Fibroblast of lung (primary cell): ENCODE measurements around the gene OLIG2. TPM values are rescaled to one million over a fixed set of nuclear protein-coding genes. Genes with fewer than 3 reads are reported as not detected.

Experiments
- DNase-seq, 2 donors: peaks; one replicate each; pipeline versions ENCODE4 v3.0.0 to v3.0.0-alpha.2; 2010; ENCODE audit warnings: low read depth in 2 of 2
- H2AFZ ChIP-seq: 2 replicates; pipeline ENCODE4 v1.5.1; 2012; ENCODE audit warnings: low read length, control low read depth, inconsistent platforms
- H3K27ac ChIP-seq: 2 replicates; pipeline ENCODE4 v1.5.1; 2011; ENCODE audit warnings: low read length, control low read depth; ENCODE audit not compliant: insufficient read depth
- H3K27me3 ChIP-seq: 2 replicates; pipeline ENCODE4 v1.5.1; 2011; ENCODE audit warnings: mild to moderate bottlenecking, low read length; ENCODE audit not compliant: control insufficient read depth, insufficient read depth
- H3K36me3 ChIP-seq: 2 replicates; pipeline ENCODE4 v1.5.1; 2011; ENCODE audit warnings: low read length; ENCODE audit not compliant: control insufficient read depth, insufficient read depth
- H3K4me1 ChIP-seq: 2 replicates; pipeline ENCODE4 v1.5.1; 2011; ENCODE audit warnings: low read length; ENCODE audit not compliant: control insufficient read depth, insufficient read depth; ENCODE audit errors: extremely low read depth
- H3K4me2 ChIP-seq: 2 replicates; pipeline ENCODE4 v1.5.1; 2011; ENCODE audit warnings: low read length, control low read depth; ENCODE audit not compliant: insufficient read depth; ENCODE audit errors: extremely low read depth
- H3K4me3 ChIP-seq, 4 experiments: fragments of 200-600 bp in 1 of 4; sonication (generic) in 1 of 4; replicated peaks in 1 of 4; 2 replicates each; pipeline ENCODE4 v1.5.1; 2011 to 2016; ENCODE audit warnings: low read length in 4 of 4, low read depth in 3 of 4, mild to moderate bottlenecking in 3 of 4, control low read depth in 2 of 4, inconsistent platforms in 1 of 4, mixed read lengths in 1 of 4; ENCODE audit not compliant: insufficient read depth in 1 of 4; ENCODE audit errors: control extremely low read depth in 1 of 4
- H3K79me2 ChIP-seq: 2 replicates; pipeline ENCODE4 v1.5.1; 2012; ENCODE audit warnings: mild to moderate bottlenecking, low read length, inconsistent platforms; ENCODE audit not compliant: control insufficient read depth, insufficient read depth
- H3K9ac ChIP-seq: 2 replicates; pipeline ENCODE4 v1.5.1; 2011; ENCODE audit warnings: mild to moderate bottlenecking, low read length, control low read depth; ENCODE audit not compliant: insufficient read depth
- H3K9me3 ChIP-seq: 2 replicates; pipeline ENCODE4 v1.5.1; 2012; ENCODE audit warnings: low read depth, low read length; ENCODE audit not compliant: control insufficient read depth, insufficient read depth
- H4K20me1 ChIP-seq: 2 replicates; pipeline ENCODE4 v1.5.1; 2011; ENCODE audit warnings: low read length; ENCODE audit not compliant: control insufficient read depth, insufficient read depth; ENCODE audit errors: extremely low read depth
- EZH2 ChIP-seq: IDR thresholded peaks from 2 replicates; pipeline ENCODE4 v1.5.1; 2012; ENCODE audit warnings: low read length, control low read depth, mild to moderate bottlenecking; ENCODE audit errors: missing control alignments
- polyA plus RNA-seq, 2 donors: library from polyadenylated mRNA; depleted of rRNA in 1 of 2; stranded (reverse) in 1 of 2; unstranded in 1 of 2; fragments of >200 nt; gene quantifications; 2 replicates each; pipeline ENCODE4 v1.2.1, GENCODE V29; 2011 to 2012; ENCODE audit warnings: missing spikeins in 1 of 2
- total RNA-seq: library from RNA; depleted of rRNA; stranded (reverse); fragments of >200 nt; gene quantifications from 2 replicates; pipeline ENCODE4 v1.2.1, GENCODE V29; 2014
- TF ChIP-seq, protein P1 (sequence below), 2 donors: IDR thresholded peaks in 1 of 2; conservative IDR thresholded peaks in 1 of 2; 1 replicate in 1 of 2; 2 replicates in 1 of 2; pipeline ENCODE4 v1.5.1; 2011 to 2012; ENCODE audit warnings: low read length in 2 of 2, control low read depth in 1 of 2, inconsistent platforms in 1 of 2, low read depth in 1 of 2, mild to moderate bottlenecking in 1 of 2

Gene OLIG2
- total and polyA plus RNA-seq, 2 donors (not counting 1 experiment from before 2014, with no cell fraction given): not detected

DNA sequence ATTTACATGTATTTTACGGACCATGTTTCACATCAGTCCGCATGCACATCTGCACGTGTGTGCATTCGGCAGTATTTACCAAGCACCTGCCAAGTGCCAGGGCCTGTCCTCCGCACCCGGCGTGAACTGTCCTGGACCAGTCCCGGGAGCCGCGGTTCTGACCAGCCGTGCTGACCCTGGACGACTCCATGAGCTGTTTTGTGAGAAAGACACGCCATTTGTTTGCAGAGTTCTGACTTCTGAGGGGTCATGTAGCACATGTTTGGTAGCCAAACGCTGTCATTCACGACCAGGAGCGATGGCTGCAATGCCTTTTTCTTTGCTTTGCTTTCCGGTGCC, 3.3 kb upstream of the OLIG2 start:
- Histone ChIP-seq H3K27ac (no peak overlapping the region), H3K4me3 (no peak overlapping the region), H3K4me2 (no peak overlapping the region), H3K27me3 (peaks cover 86% of the 10 kb centered on the region), H2AFZ (no peak overlapping the region), H4K20me1 (no peaks in the 10 kb centered on the region), H3K36me3 (no peaks in the 10 kb centered on the region), H3K4me1 (no peaks in the 10 kb centered on the region), H3K9me3 (no peaks in the 10 kb centered on the region), H3K9ac (no peak overlapping the region), H3K79me2 (no peaks in the 10 kb centered on the region)
- TF ChIP-seq, protein P1, sequence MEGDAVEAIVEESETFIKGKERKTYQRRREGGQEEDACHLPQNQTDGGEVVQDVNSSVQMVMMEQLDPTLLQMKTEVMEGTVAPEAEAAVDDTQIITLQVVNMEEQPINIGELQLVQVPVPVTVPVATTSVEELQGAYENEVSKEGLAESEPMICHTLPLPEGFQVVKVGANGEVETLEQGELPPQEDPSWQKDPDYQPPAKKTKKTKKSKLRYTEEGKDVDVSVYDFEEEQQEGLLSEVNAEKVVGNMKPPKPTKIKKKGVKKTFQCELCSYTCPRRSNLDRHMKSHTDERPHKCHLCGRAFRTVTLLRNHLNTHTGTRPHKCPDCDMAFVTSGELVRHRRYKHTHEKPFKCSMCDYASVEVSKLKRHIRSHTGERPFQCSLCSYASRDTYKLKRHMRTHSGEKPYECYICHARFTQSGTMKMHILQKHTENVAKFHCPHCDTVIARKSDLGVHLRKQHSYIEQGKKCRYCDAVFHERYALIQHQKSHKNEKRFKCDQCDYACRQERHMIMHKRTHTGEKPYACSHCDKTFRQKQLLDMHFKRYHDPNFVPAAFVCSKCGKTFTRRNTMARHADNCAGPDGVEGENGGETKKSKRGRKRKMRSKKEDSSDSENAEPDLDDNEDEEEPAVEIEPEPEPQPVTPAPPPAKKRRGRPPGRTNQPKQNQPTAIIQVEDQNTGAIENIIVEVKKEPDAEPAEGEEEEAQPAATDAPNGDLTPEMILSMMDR (conservative IDR thresholded peaks at IDR 0.05 in 1 of 2, IDR thresholded peaks at IDR 0.05 in 1 of 2; ENCODE audit: low read depth in 1 of 2, low read length in 2 of 2): no peak
- no peak for TF ChIP-seq EZH2
- no peak for DNase-seq

DNA sequence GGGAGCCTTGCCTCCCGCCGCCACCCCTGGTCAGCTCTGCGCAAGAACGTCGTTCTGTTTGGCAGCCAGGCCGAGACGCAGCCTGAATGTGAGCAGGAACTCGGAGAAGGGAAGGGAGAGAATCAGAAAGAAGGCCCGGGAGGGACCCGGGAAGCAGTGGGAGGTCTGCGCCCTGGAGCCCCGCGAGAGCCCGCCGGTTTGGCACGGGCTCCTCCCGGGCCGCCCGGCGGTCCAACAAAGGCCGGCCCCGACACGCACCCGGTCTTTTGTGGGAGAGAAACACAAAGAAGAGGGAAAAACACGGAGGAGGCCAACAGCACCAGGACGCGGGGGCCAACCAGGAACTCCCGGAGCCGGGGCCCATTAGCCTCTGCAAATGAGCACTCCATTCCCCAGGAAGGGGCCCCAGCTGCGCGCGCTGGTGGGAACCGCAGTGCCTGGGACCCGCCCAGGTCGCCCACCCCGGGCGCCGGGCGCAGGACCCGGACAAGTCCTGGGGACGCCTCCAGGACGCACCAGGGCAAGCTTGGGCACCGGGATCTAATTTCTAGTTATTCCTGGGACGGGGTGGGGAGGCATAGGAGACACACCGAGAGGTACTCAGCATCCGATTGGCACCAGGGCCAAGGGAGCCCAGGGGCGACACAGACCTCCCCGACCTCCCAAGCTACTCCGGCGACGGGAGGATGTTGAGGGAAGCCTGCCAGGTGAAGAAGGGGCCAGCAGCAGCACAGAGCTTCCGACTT, 2.7 kb upstream of the OLIG2 start:
- no peak for DNase-seq
- Histone ChIP-seq H3K4me2 (no peak overlapping the region), H3K9me3 (no peaks in the 10 kb centered on the region), H3K4me1 (no peaks in the 10 kb centered on the region), H3K79me2 (no peaks in the 10 kb centered on the region), H3K9ac (no peak overlapping the region), H3K4me3 (no peak overlapping the region), H3K27ac (no peak overlapping the region), H2AFZ (no peak overlapping the region), H3K36me3 (no peaks in the 10 kb centered on the region), H3K27me3 (peaks cover 86% of the 10 kb centered on the region), H4K20me1 (no peaks in the 10 kb centered on the region)
- TF ChIP-seq, protein P1 (conservative IDR thresholded peaks at IDR 0.05 in 1 of 2, IDR thresholded peaks at IDR 0.05 in 1 of 2; ENCODE audit: low read depth in 1 of 2, low read length in 2 of 2): no peak
- no peak for TF ChIP-seq EZH2

DNA sequence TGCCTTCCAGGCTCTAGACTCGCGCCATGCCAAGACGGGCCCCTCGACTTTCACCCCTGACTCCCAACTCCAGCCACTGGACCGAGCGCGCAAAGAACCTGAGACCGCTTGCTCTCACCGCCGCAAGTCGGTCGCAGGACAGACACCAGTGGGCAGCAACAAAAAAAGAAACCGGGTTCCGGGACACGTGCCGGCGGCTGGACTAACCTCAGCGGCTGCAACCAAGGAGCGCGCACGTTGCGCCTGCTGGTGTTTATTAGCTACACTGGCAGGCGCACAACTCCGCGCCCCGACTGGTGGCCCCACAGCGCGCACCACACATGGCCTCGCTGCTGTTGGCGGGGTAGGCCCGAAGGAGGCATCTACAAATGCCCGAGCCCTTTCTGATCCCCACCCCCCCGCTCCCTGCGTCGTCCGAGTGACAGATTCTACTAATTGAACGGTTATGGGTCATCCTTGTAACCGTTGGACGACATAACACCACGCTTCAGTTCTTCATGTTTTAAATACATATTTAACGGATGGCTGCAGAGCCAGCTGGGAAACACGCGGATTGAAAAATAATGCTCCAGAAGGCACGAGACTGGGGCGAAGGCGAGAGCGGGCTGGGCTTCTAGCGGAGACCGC, 2.0 kb upstream of the OLIG2 start:
- TF ChIP-seq, protein P1 (conservative IDR thresholded peaks at IDR 0.05 in 1 of 2, IDR thresholded peaks at IDR 0.05 in 1 of 2; ENCODE audit: low read depth in 1 of 2, low read length in 2 of 2): no peak

More for the DNA sequence above, 2.0 kb upstream of the OLIG2 start:
- H3K4me1 ChIP-seq: no peaks in the 10 kb centered on the region
- H3K27me3 ChIP-seq: peaks cover 87% of the 10 kb centered on the region
- H3K4me3 ChIP-seq: no peak overlapping the region
- H4K20me1 ChIP-seq: no peaks in the 10 kb centered on the region
- no peaks in the 10 kb centered on the region for H3K79me2 ChIP-seq
- no peaks in the 10 kb centered on the region for H3K36me3 ChIP-seq
- no peak overlapping the region for H3K27ac ChIP-seq
- no peak overlapping the region for H2AFZ ChIP-seq
- no peak overlapping the region for H3K9ac ChIP-seq
- H3K9me3 ChIP-seq: no peaks in the 10 kb centered on the region
- no peak overlapping the region for H3K4me2 ChIP-seq
- DNase-seq: no peak
